ENCODE data around the gene ORAI2.
A peak's percentile ranks its signal among the peaks of the same experiment; 100 is the strongest.
"Not testable (repeated sequence)": the region's sequence is repeated elsewhere in the genome, so short reads cannot be mapped to it uniquely, and the experiment has no call there.

Gene ORAI2

GRCh38 chr7:102446387-102447156 is 13.2 kb downstream of the ORAI2 start:
- no peak for DNase-seq (ENCODE audit: low read depth in 1 of 2, low spot score in 1 of 2)

DNA sequence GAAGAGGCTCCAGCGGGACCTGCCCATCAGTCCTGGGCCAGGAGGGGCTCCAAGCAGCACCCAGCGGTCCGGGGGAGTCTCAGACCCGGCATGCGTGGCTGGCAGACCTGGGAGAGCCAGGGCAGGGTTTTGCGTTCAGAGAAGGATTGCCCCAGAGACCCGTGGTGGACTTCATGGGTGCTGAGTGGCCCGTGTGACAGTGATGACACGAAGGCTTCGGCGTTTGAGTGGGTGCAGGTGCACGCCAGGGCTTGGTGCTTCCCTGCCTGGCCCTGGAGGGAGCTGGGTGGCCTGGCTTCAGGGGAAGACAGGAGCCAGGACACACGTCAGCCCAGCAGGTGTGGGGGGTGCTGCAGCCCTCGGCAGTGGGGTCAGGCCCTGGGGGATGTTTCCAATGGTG is 13.9 kb downstream of the ORAI2 start:
- no peak for DNase-seq (ENCODE audit: low read depth in 1 of 2, low spot score in 1 of 2)

DNA sequence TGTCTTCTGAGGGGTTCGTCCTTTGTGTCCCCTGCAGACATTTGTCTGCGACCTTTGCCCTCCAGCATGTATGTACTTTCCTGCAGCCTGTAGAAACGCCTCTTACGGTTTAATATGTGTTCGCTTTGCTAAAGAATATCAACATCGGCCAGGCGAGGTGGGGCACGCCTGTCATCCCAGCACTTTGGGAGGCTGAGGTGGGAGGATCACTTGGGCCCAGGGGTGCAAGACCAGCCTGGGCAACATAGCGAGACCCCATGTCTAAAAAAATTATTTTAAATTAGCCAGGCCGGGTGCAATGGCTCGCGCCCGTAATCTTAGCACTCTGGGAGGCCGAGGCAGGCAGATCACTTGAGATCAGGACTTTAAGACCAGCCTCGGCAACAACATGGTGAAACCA is 15.8 kb downstream of the ORAI2 start:
- no peak for DNase-seq (ENCODE audit: low read depth in 1 of 2, low spot score in 1 of 2)

DNA sequence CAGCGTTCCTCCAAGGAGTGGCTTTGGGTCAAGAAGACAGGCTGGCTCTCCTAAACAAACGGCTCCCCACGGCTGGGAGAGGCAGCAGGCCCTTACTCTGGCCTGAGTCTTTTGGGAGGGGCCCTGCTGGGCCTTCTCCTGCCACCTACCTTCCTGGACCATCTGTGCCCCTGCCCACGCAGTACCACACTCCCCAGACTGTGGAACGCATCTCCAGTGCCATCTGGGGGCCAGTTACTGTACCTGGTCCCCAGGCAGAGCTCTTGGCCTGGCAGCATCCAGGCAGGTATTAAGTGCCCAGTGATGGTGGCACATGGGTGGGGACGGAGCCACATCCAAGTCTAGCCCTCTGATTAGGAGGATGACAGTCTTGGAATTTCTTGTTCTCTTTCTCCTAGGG is 16.9 kb downstream of the ORAI2 start:
- peak; percentile 31 to 33 for DNase-seq (ENCODE audit: low read depth in 1 of 2, low spot score in 1 of 2)

DNA sequence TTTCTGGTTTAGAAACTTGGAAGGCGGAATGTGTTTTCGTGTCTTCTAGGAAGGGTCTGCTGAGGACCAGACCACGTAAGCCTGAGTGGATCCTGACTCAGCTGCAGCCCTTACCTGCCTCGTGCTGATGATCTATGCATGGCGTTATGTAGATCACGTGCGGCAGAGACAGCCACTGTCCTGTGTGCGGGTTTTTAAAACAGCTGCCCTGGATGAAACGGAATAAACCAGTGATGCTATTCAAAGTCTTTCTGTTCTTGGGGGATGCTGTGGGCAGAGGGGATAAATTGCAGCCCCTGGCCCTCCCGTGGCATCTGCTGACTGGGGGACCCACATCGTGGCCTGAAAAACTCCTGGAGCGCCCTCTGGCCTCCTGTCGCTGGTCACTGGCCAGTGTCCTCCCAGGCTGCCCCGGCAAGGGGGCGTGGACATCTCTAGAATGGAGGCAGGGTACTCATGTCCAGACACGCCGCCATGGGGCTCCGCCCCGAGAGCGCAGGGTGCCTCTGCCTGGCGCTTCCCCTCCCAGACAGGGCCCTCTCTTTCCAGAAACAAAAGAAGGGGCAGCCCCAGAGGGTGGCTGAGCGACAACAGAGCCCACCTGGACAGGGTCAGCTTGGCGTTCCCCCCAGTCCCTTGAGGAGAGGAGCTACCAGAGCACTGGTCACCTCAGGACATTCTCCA is 18.1 kb downstream of the ORAI2 start:
- DNase-seq (ENCODE audit: low read depth in 1 of 2, low spot score in 1 of 2) = no peak

- DNase-seq (ENCODE audit: low read depth in 1 of 2, low spot score in 1 of 2) = no peak
Observed at GRCh38 chr7:102452451-102452850, 19.1 kb downstream of the ORAI2 start.

- no peak for DNase-seq (ENCODE audit: low read depth in 1 of 2, low spot score in 1 of 2)
Observed at GRCh38 chr7:102453319-102453718, 19.9 kb downstream of the ORAI2 start.

DNA sequence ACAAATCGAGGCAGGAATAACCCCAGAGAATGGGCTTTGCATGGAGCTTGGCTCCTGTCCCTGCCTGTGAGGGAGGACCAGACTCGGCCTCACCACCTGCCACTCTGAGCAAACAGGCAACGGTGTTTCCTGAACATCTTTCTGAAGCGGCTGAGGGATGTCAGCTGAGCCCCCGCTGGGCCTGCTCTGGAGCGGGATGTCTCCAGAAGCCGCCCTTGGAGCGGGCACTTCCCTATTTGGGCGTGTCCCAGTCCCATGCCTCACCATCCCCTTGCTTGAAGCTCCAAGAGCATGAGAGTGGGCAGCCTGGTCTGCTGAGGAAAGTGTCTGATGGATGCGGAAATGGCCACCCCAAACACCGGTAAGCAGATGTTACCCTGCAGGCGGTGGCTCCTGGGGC is 21.1 kb downstream of the ORAI2 start:
- DNase-seq (ENCODE audit: low read depth in 1 of 2, low spot score in 1 of 2) = no peak

DNA sequence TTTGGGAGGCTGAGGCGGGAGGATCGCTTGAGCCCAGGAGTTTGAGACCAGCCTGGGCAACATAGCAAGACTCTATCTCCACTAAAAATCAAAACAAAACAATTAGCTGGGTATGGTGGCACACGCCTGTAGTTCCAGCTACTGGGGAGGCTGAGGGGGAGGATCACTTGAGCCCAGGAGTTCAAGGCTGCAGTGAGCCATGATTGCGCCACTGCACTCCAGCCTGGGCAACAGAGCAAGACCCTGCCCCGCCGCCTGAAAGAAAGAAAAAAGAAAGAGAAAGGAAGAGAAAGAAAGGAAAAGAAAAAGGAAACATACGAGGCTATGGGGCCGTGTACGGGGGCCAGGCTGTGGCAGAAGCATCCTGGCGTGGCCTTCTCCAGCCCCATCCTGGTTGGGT is 21.6 kb downstream of the ORAI2 start:
- not testable (repeated sequence) for DNase-seq (ENCODE audit: low read depth in 1 of 2, low spot score in 1 of 2)

- DNase-seq (ENCODE audit: low read depth in 1 of 2, low spot score in 1 of 2) = no peak
Observed at GRCh38 chr7:102455596-102455995, 22.2 kb downstream of the ORAI2 start.

GRCh38 chr7:102456327-102456726 is 23.0 kb downstream of the ORAI2 start:
- no peak for DNase-seq (ENCODE audit: low read depth in 1 of 2, low spot score in 1 of 2)

- no peak for DNase-seq (ENCODE audit: low read depth in 1 of 2, low spot score in 1 of 2)
Observed at GRCh38 chr7:102457352-102457924, 24.1 kb downstream of the ORAI2 start.

DNA sequence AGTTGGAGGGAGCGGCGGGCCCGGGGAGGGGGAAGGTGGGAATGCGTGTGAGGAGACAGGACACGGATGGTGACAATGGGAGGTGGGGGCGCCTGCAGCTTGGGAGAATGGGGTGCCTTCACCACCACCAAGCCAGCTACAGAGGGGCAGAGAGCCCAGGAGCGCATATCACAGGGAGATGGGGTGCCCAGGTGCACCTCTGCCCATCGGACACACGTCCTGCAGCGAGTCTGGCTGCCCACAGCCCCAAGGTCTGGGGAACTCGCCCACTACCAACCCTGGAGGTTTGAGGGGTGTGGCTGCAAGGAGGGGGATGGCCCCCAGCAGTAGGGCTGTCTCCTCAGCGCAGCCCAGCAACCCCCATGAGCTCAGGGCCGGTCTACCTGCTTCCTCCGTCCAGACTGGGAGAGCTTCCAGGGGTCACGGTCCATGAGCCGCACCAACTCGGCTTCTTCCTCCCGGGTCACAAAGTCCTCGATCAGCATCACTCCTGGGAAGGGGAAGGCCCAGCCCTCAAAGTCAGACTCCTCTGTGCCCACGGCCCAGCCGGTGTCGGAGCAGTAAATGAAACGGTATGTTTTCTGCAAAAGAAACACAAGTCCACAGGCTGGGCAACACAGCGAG is 26.0 kb downstream of the ORAI2 start:
- no peak for DNase-seq (ENCODE audit: low read depth in 1 of 2, low spot score in 1 of 2)

DNA sequence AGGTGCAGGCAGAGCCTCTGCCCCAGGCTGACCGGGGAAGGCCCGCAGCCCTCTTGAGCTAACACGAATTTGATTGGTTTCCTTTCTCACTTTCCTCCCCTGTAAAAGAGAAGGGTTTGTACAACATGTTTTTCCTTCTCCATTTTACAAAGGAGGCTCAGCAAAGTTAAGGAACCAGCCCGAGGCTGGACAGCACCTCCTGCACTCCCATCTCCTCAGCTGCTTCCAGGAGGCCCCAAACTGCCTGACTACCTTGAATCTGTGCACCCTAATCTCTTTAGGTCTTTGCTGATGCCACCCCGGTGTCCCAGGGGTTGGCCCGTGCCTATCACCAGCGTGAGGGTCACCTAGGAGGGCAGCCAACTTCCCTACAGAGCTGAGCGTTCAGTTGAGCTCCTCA is 27.1 kb downstream of the ORAI2 start:
- no peak for DNase-seq (ENCODE audit: low read depth in 1 of 2, low spot score in 1 of 2)

DNA sequence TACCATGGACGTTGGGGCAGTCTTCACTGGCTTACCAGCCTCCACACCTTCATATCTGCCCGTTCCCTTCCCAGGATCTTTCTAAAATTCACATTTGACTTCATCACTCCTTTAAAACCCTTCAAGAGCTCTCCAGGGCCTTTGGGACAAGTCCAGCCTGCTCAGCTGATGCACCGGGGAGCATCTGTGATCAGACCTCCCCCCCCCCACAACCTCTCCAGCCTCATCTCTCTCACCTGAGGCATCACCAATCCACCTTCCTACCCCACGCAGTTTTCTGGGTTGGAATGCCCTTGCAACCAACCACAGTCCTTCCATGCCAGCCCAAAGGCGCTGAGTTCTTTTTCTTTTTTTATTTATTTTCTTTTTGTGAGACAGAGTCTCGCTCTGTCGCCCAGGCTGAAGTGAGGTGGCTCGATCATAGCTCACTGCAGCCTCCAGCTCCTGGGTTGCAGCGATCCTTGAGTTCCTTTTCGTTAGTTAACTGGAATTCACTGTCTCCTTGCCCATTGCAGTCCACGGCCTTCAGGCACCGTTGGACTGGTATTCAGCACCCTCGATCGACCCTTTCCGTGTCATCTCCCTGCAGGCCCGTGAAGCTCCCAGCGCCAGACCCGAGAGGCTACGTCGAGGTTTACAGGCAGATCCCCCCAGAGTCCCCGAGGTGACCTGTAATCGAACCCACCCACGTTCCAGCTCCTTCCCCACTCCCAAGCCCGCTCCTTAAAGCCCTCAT is 30.6 kb downstream of the ORAI2 start:
- no peak for DNase-seq (ENCODE audit: low read depth in 1 of 2, low spot score in 1 of 2)

DNA sequence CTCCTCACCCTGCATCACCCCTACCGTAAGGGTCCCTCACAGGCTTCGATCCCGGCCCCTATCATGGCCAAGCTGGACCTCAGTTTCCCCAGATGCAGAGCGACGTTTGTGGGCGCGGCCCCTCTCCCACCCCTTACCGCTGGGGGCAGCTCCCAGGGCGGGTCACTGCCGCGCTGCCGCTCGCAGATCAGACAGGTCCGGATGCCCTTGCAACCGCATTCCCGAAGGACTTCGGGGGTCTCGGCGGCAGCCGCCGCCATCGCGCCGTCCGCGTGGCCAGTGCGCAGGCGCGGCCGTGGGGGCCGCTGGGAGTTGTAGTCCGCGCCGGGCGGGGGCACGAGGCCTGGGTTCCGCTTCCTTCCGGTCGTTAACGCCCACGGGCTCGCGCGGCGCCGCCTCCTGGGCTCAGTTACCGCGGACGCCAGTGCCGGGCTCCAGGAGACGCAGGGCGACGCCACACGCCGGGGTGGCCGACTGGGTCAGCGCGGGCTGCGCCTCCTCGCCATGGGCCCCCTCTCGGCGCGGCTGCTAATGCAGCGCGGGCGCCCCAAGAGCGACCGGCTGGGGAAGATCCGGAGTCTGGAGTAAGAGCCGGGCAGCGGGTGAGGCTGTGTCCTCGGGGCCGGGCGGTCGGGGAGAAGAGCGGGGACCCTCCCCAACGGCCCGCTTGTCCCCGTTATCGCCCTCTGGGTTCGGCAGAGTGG is 31.4 kb downstream of the ORAI2 start, which contains the start of the genes ALKBH4 and LRWD1:
Gene ALKBH4, minus strand, starts transcription at position 287 of the 704 bp plus-strand sequence. Its CDS starts 27 bp downstream, at position 260.
Gene LRWD1, plus strand, starts transcription at position 408 of the 704 bp plus-strand sequence. Its CDS starts 97 bp downstream, at position 505.
- peak; percentile 90 to 96 for DNase-seq (ENCODE audit: low read depth in 1 of 2, low spot score in 1 of 2)

GRCh38 chr7:102466097-102466496 is 32.7 kb downstream of the ORAI2 start:
- DNase-seq (ENCODE audit: low read depth in 1 of 2, low spot score in 1 of 2) = no peak

- DNase-seq (ENCODE audit: low read depth in 1 of 2, low spot score in 1 of 2) = no peak
Observed at GRCh38 chr7:102467581-102468477, 34.5 kb downstream of the ORAI2 start.
